Activated T-cell treated with anti-CD3 and anti-CD28 coated beads for 48 hours (primary cell): ENCODE results near the gene RPL31.

Source experiments
- DNase-seq: peaks from one replicate; pipeline ENCODE4 v3.0.0-alpha.2; 2020; ENCODE audit warnings: low read depth

RPL31 gene

DNA sequence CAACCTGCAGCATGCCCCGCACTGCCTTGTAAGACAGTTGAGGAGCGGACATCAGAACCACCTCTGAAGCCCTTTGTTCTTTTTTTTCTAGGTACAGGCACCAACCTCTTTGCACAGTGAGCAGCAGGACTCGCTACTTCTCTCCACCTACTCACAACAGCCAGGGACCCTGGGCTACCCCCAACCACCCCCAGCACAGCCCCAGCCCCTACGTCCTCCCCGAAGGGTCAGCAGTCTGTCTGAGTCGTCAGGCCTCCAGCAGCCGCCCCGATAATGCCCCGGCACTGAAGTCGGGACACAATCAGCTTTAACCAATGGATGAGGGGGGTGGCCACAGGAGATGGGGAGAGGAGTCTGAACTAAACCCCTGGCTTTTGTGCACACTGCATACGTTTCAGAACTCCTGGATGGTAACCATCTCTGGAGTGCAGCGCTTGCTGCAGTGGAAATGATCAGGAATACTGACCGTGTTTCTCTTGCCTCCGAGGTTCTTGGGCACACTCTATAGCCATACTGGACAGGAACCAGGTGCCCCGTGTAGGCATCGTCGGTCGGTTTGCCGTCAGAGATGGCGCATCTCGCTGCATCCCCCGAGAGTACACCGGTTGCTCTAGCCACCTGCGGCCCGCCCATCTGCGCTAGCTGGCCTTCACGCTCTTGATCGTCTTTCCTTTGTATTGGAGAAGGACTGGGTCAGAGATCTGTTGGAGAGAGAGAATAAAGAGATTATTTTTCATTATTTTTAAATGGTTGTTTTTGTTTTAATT lies 6.6 kb upstream of the RPL31 start:
- no peak for DNase-seq

DNA sequence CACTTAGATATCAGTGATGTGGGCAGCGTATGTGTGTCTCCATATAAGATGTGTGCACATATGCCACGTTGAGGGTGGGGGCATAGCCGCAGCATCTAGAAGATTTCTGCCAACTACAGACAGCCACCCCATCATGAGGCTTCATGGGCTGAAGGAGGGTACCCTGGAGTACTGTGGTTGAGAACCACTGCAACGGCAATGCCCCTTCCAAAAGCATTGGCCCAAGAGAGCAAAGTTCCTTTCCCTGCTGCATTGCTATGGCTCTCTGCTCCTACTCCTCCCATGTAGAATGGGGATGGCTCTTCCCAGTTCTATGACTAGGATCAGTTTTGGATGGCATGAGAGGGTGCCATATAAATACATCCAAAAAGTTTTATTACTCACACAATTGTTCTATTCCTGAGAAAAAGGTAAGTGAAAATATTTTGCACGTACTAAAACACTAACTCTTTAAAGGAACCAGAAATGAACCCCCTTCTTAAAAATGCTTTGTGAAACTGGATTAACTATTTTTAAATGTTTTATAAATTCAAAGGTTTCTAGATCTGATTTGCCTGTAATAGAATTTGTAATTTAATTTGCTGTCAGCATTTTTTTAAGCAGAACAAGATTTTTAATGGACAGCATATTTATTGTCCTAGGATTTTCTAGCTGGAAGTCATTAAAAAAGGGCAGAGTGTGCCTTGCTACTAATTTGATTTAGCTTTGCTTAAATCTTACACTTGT lies 4.4 kb upstream of the RPL31 start:
- DNase-seq: no peak

DNA sequence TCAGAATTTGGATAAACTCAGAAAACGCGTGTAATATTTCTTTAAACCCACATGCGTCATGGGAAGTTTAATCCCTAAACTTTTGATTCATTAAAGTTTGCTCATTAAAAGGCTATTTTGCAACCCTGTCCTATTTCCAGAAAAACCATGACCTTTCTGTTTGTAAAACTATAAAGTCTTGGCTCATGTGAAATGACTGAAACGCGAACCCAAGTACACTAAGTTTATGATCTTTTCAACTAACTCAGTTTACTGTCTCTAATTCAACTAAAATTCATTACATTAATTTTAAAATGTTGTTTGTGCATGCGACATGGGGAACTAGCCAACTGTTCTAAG lies 3.9 kb upstream of the RPL31 start:
- DNase-seq: no peak

DNA sequence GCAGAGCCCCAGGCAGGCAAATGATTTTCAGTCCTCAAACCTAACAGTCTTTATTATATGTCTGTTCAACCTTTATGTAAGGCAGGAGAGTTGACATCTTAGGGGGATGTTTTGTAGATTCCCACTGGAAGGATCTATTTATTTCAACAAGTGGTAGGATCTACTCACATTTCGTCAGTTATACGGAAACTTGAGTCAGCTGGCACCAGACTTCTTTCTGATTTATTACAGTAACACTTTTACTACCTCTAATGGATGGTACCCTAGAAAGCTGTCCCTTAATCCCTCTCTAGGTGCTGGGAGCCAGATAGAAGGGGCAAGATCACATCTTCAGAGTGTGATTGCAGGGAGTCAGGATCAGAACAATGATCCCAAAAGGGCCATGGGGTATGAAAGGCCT lies 2.1 kb upstream of the RPL31 start:
- no peak for DNase-seq

GRCh38 chr2:101002562-101003277 lies 631 bp downstream of the RPL31 start:
- no peak for DNase-seq

GRCh38 chr2:101003278-101003775 lies 1.2 kb downstream of the RPL31 start:
- no peak for DNase-seq

DNA sequence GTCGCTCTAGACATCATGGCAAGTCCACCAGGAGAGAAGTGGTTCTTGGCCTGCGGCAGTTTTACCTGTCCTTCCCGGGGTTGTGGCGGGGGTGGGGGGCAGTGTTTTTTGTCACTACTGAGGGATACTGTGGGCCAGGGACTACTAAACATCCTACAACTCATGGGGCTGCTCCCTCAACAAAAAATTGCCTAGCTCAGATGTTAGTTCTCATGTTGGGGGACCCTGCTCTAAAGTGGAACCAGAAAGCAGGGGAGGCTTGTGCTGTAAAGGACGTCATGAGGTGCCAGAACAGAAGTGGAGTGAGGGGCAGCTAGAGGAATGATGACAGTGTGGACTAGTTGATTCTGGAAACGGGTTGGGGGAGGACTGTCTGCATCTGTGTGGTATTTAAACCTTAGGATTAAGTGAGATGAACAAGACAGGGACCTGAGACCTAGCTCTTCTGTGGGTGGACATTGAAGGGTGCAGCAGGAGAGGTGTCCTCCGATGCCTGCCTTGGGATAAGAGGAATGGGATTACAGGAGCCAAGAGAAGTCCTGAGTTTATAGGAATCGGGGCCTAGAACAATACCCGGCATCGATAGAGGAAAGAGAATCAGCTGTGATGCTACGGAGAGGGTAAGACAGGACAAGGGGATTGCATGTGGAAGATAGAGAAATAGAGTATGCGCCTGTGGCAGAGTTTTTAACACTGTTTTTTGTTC lies 2.7 kb downstream of the RPL31 start:
- no peak for DNase-seq

DNA sequence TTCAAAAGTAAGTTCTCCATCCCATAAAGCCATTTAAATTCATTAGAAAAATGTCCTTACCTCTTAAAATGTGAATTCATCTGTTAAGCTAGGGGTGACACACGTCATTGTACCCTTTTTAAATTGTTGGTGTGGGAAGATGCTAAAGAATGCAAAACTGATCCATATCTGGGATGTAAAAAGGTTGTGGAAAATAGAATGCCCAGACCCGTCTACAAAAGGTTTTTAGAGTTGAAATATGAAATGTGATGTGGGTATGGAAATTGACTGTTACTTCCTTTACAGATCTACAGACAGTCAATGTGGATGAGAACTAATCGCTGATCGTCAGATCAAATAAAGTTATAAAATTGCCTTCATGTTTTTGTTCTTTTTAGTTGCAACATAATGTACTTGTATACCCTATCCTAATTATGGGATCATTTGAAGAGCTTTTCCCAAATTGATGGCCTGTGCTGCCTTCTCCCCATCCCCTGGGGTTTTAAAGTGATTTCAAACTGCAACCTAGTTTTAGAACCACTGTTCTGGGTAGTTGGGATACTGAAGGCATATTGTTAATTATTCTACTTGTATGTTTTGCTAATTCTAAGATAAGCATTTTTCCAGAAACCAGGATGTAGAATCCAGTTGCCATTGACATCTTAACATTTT lies 4.1 kb downstream of the RPL31 start:
- no peak for DNase-seq

DNA sequence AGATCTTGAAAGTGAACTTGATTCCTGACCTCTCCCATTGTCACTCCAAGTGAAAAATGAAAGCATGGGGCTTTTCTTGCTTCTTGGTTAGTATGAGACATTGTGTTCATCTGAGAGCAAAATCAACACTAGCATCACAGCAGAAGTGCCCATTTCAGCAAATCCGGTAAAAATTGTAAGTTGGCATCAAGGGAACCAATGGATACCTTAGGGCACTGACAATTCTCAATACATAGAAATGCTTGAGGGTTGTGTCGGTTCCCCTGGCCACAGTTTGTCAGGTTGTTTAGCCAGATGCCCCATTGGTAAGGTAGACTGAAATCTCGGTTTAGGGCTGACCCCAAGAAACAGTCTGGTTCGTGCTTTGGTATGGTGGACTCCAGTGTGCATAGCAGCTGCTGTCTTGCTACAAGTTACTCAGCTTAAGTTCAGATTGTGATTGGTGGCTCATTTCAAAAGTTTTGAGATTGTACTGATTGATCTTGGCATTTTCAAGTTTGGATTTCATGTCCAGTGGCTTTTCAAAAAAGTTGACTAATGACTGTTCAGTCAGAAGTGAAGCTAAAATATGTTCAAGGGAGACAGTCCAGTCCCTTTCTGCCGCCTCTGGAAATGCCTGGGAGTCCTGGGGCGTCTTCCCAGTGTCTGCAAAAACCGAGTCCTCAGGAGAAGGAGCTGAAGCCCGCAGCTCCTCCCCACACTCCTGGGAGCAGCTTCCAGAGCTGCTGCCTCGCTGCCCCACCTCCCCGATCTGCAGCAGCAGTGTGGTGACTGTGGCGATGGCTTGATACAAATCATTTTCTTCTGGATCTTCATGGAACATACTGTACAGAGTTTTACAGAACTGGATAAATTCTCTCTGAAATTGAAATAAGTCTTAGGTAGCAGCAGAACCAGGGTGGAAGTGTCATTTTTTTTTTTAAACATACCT lies 5.6 kb downstream of the RPL31 start:
- DNase-seq: no peak

DNA sequence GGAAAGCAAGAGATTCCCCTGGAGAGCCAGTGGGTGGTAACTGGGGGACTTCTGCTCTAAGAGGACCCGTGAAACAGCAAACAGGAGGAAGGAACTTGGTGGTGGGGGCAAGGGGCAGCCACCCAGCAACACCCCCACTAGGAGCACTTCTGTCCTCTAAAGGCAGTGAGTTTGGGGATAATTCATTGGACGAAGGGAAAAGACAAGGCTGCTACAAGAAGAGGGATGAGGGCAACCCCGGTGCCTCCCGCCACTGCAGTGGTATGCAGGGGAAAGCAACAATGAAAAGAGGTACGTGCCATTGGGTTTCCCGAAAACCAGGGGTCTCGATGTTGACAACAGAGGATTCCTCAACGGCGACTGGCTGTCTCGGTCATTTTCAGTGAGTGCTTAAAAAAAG lies 9.1 kb downstream of the RPL31 start:
- no peak for DNase-seq

DNA sequence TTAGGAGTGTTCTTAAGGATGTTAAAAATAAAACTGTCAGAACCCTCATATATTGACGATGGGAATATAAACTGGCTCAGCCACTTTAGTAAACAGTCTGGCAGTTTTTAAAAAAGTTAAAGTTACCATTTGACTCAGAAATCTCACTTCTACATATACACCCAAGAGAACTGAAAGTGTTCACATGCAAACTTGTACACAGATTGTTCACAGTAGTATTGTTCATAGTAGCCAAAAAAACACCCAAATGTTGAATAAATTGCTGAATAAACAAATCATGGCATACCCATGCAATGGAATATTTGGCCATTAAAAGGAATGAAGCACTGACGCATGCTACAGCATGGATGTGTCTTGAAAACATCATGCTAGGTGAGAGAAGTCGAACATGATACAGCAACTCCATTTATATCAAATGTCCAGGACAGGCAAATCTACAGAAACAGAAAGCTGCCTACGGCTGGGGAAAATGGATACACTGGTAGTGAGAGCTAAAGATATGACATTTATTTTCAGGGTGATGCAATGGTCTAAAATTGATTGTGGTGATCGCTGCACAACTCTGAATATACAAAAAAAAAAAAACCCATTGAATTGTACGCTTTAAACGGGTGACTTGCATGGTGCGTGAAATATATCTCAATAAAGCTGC lies 10.1 kb downstream of the RPL31 start:
- DNase-seq: no peak

GRCh38 chr2:101012706-101013181 lies 10.7 kb downstream of the RPL31 start:
- DNase-seq: no peak

DNA sequence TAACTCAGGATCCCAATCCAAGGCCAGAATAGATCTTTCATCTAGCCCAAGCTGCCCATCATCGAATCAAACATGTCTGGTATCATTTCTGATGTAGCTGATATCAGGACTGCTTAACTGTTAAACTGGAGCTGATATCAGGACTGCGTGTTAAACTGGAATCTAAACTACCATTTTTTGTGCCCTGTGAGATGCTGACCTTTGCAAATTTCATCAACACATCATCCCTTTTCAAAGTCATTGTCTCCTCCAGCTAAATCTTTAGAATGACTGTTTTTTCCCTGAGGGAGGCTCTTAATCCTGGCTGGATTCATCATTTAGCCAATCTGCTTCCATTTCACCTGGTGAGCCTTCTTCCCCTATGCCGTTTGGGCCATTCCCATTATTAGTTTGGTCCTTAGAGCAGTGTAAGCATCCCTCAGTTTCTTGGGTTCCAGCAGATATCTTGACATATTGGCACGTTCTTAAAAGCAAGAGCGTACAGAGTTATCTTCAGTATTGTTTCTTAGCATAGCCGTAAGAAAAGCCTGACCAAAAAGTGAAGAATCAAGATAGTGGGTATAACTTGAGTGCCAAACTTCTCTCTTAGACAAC lies 12.3 kb downstream of the RPL31 start:
- DNase-seq: no peak

DNA sequence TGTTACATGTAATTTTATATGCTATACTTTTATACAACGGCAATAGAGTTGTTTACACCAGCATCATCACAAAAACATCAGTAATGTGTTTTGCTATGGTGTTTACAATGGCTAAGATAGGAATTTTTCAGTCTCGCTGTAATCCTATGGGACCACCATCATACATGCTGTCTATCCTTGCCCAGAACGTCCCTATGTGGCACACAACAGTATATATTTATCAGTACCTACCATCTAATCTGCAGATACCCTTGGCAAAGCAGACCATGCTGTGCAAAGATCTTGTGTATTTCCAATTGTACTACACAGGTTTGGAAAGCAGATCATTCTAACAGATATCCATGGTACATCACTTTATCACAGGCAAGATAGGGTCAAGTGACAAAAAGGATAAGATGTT lies 15.3 kb downstream of the RPL31 start:
- no peak for DNase-seq

DNA sequence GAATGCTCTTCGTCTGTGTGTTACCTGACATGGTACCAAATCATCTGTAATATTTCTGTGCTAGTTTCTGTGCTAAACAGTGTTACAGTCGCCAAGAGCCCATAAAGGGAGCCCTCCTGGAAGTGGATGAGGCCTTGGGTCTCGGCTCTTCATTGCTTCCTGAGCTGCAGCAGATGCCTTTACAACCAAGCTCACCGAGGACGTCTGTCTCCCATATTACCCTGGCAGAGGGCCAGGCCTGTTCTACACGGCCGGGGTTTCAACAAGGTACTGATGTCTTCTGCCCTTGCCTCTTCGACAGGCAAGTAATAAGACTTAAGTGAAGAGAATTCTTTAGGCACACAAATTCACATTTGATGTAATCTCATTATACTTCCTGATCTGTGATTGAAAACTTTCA lies 16.8 kb downstream of the RPL31 start:
- no peak for DNase-seq

DNA sequence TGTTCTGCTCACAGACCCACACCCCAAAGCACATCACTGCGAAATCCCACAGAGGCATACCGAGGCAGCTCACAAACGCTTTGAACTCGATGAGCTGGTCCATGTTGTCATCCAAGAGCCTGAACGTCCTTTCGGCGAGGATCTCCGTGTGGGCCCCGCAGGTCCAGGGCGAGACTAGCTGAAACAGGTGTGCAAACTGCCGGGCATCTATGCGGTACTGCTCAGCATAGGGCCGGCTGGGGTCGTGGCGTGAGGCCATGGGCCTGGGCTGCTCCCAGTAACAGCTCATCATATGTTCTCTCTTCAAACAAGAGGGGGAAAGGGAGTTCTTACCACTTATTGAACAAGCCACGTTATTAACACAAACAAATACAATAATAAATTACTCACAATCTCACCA lies 20.1 kb downstream of the RPL31 start:
- no peak for DNase-seq

- no peak for DNase-seq
These were observed 21.4 kb downstream of the RPL31 start for GRCh38 chr2:101023327-101024107.

DNA sequence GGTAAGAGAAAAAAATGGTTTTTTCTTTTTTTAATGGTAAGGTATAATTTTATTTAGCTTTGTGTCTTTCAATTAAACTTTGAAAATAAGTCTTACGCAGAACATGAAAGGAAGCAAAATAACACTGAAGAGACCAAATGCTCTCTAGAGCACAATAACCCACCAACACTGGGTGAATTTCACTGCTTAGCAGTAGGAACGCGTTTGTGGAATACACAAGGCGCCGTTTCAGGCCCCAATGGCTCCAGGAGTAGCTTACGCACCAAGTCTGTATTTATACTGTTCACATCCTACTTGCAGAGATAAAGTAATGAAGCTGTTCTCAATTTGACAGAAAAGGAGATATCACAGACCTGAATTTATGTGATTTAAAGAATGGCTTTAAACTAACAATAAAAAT lies 23.5 kb downstream of the RPL31 start:
- DNase-seq: no peak

DNA sequence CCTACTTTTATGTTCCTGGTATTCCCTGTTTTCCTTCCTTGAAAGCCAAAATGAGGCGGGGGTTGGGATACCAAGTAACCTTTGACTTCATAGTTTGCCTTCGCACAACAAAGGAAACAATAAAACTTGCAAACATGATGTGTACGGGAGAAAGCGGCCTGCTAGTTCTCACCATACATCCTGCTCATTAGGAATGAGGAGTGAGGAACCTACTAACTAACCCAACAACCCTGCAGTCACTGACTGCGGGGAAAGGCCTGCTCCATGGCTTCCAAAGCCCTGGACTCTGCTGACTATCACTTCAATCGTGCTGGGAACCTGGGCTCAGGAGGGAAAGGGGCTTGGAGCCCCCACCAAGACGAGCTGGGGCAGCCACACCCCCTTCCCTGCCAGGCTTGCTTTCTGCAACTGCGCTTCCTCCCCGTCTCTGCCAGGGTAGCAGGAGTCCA lies 24.2 kb downstream of the RPL31 start:
- no peak for DNase-seq
